Smooth muscle cell (in vitro differentiated cells): ENCODE measurements around the gene PARP8. TPM values are rescaled to one million over a fixed set of nuclear protein-coding genes. Genes with fewer than 3 reads are reported as not detected.

Experiments
- DNase-seq: peaks from one replicate; lab custom pipeline; 2025; ENCODE audit not compliant: unreplicated experiment; lab: John Stamatoyannopoulos, UW
- H2AFZ ChIP-seq: fragments of 200-600 bp; sonication (generic); 2 replicates; pipeline ENCODE4 v1.6.0; 2016; ENCODE audit warnings: antibody characterized with exemption, low read depth, mild to moderate bottlenecking
- H3F3A ChIP-seq: fragments of 200-600 bp; sonication (generic); 2 replicates; pipeline ENCODE4 v1.6.0; 2017; ENCODE audit warnings: antibody characterized with exemption, low read depth
- H3K27ac ChIP-seq: fragments of 200-600 bp; sonication (generic); 2 replicates; pipeline ENCODE4 v1.5.1; 2016; ENCODE audit warnings: low read depth, mild to moderate bottlenecking
- H3K27me3 ChIP-seq: fragments of 200-600 bp; sonication (generic); 2 replicates; pipeline ENCODE4 v1.6.1; 2016; ENCODE audit warnings: low read depth, mild to moderate bottlenecking
- H3K36me3 ChIP-seq: fragments of 200-600 bp; sonication (generic); 2 replicates; pipeline ENCODE4 v1.5.1; 2016; ENCODE audit warnings: low read depth
- H3K4me1 ChIP-seq: fragments of 200-600 bp; sonication (generic); 2 replicates; pipeline ENCODE4 v1.5.1; 2016; ENCODE audit warnings: low read depth
- H3K4me2 ChIP-seq: fragments of 200-600 bp; sonication (generic); 2 replicates; pipeline ENCODE4 v1.6.0; 2016; ENCODE audit warnings: mild to moderate bottlenecking
- H3K4me3 ChIP-seq: fragments of 200-600 bp; sonication (generic); 2 replicates; pipeline ENCODE4 v1.5.1; 2016; ENCODE audit warnings: mild to moderate bottlenecking
- H3K79me2 ChIP-seq: fragments of 200-600 bp; sonication (generic); 2 replicates; pipeline ENCODE4 v1.6.0; 2016; ENCODE audit warnings: low read depth, mild to moderate bottlenecking
- H3K9ac ChIP-seq: fragments of 200-600 bp; sonication (generic); 2 replicates; pipeline ENCODE4 v1.6.0; 2016; ENCODE audit warnings: low read depth
- H3K9me3 ChIP-seq: fragments of 200-600 bp; sonication (generic); replicated peaks from 2 replicates; pipeline ENCODE4 v1.5.1; 2016; ENCODE audit warnings: low read depth
- H4K20me1 ChIP-seq: fragments of 200-600 bp; sonication (generic); 2 replicates; pipeline ENCODE4 v1.6.0; 2016; ENCODE audit warnings: low read depth
- WGBS: methylation state at CpG from one replicate; pipeline ENCODE4 v1.1.7; 2016; ENCODE audit warnings: low lambda C conversion rate; 5-methylcytosine and 5-hydroxymethylcytosine counted together
- polyA plus RNA-seq: library from polyadenylated mRNA; unstranded; fragments of >200 nt; fragmentation: Nextera tagmentation; extraction: Ambion mirVana; gene quantifications from 2 replicates; pipeline ENCODE4 v1.2.1, GENCODE V29; 2016
- total RNA-seq: library from RNA; depleted of rRNA; stranded (reverse); fragments of >200 nt; gene quantifications from 2 replicates; pipeline ENCODE4 v1.2.3, GENCODE V29; 2014
- TF ChIP-seq, protein P1 (sequence below): fragments of 200-600 bp; sonication (generic); IDR thresholded peaks from 2 replicates; pipeline ENCODE4 v1.5.1; 2017; ENCODE audit warnings: borderline replicate concordance, mild to moderate bottlenecking, antibody characterized with exemption; ENCODE audit not compliant: insufficient read depth, poor library complexity, severe bottlenecking

Gene PARP8
- total and polyA plus RNA-seq, 2 experiments from 2014 or later: 13.6 to 36.2 TPM

DNA sequence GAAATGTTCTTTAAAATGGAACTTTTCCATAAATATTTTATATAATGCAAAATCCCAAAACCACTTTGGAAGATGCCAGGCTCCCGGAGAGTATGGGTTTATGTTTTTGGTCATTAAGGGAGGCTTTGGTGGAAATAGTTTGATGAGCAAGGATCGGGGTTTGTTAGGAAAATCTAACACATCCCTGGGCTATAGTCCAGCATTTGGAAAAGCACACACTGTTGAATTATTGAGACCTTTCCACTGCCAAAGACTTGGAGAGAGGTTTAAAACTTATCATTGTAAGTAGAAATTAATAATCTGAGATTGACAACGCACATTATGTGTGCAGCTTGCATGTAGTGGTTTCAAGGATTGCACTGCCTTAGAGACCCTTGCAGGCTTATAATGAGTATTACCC, 156.3 kb downstream of the PARP8 start:
- Histone ChIP-seq H3K4me2 (no peak overlapping the region), H3K79me2 (no peaks in the 10 kb centered on the region), H3K9me3 (no peaks in the 10 kb centered on the region), H3K27ac (no peak overlapping the region), H3K36me3 (peaks cover 13% of the 10 kb centered on the region), H3F3A (no peaks in the 10 kb centered on the region), H3K27me3 (no peaks in the 10 kb centered on the region), H3K4me1 (no peaks in the 10 kb centered on the region), H4K20me1 (no peaks in the 10 kb centered on the region), H3K9ac (no peak overlapping the region), H3K4me3 (no peak overlapping the region), H2AFZ (no peak overlapping the region)
- TF ChIP-seq, protein P1, sequence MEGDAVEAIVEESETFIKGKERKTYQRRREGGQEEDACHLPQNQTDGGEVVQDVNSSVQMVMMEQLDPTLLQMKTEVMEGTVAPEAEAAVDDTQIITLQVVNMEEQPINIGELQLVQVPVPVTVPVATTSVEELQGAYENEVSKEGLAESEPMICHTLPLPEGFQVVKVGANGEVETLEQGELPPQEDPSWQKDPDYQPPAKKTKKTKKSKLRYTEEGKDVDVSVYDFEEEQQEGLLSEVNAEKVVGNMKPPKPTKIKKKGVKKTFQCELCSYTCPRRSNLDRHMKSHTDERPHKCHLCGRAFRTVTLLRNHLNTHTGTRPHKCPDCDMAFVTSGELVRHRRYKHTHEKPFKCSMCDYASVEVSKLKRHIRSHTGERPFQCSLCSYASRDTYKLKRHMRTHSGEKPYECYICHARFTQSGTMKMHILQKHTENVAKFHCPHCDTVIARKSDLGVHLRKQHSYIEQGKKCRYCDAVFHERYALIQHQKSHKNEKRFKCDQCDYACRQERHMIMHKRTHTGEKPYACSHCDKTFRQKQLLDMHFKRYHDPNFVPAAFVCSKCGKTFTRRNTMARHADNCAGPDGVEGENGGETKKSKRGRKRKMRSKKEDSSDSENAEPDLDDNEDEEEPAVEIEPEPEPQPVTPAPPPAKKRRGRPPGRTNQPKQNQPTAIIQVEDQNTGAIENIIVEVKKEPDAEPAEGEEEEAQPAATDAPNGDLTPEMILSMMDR: no peak
- 97% methylated on average over 3 of the region's 3 CpGs for WGBS
- no peak for DNase-seq

DNA sequence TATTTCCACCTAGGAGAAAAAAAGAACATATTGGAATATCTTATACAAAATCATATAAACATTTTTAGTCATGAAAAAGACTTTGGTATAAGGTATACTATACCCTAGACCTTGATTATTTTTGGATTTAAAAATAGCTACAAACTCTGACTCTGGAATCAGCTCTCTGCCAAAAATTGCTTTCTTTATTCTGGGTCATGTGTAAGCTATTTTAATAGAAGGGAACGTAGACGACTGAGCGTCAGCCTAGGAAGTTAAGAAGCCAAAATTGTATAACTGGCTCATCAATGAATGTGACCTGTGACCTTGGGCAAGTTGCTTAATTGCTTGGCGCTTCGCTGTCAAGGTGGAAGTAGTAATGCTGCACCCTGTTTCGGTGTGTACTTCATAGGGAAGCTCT, 157.1 kb downstream of the PARP8 start:
- TF ChIP-seq, protein P1: no peak

DNA sequence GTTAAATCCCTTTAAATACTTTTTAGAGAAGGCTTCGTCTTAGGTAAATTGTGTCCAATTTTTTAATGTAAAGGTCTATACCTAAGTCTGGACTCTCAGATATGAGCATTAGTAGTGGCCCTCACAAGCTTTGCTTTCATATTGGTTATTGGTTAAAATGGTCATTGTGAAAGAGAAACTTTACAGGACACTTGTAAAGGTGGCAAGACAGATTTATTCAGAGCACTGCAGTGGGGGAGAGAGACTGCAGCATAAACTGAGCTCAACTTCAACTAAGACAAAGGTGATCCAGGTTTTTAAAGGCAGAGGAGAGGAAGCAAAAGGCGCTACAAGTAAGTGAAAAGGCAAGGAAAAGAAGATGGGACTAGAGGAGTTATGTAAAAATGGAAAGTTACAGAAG, 157.7 kb downstream of the PARP8 start:
- Histone ChIP-seq H3K9ac (no peak overlapping the region), H3K4me2 (no peak overlapping the region), H3K9me3 (no peaks in the 10 kb centered on the region), H3K4me1 (no peaks in the 10 kb centered on the region), H3K4me3 (no peak overlapping the region), H4K20me1 (no peaks in the 10 kb centered on the region), H3K79me2 (no peaks in the 10 kb centered on the region), H2AFZ (no peak overlapping the region), H3K27me3 (no peaks in the 10 kb centered on the region), H3K36me3 (peaks cover 20% of the 10 kb centered on the region), H3K27ac (no peak overlapping the region), H3F3A (no peaks in the 10 kb centered on the region)
- no peak for DNase-seq
- 93% methylated on average over 2 of the region's 2 CpGs for WGBS
- TF ChIP-seq, protein P1: no peak

More for the DNA sequence above, 157.1 kb downstream of the PARP8 start:
- 97% methylated on average over 6 of the region's 6 CpGs for WGBS
- Histone ChIP-seq H3K4me3 (no peak overlapping the region), H3K9ac (no peak overlapping the region), H3K4me1 (no peaks in the 10 kb centered on the region), H3K27me3 (no peaks in the 10 kb centered on the region), H3K79me2 (no peaks in the 10 kb centered on the region), H3K4me2 (no peak overlapping the region), H3K36me3 (peaks cover 20% of the 10 kb centered on the region), H2AFZ (no peak overlapping the region), H3K27ac (no peak overlapping the region), H4K20me1 (no peaks in the 10 kb centered on the region), H3F3A (no peaks in the 10 kb centered on the region), H3K9me3 (no peaks in the 10 kb centered on the region)
- no peak for DNase-seq

DNA sequence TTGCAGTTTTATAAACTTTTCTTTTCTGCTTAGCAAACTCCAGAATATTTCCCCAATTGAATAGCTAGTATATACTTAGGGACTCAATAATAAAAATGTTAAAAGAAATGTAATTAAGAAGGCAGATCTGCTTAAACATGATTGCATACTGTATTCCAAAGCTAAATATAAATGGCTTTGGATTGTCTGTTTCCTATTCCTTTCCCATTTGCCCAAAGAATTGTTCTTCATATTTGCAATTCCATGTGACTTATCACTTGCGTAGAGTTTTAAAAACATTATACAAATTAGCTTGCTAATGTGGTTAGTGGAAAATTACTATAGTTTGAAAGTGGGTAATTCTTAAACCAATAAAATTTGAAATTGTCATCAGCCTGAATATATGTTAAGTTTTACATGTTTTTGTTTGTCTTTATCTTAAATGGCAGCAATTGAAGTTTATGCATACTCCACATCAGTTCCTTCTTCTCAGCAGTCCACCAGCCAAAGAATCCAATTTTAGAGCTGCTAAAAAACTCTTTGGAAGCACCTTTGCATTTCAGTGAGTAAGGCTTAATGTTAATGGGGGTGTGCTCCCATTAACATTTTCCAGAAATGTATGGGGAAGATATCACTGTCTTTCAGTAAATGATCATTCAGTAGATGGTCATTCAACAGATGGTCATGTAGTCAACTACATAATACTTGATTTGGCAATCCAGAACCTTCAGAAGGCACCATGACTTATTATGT, 161.2 kb downstream of the PARP8 start:
- H3K36me3 ChIP-seq: peaks cover 10% of the 10 kb centered on the region
- 53% methylated on average over 1 of the region's 1 CpG for WGBS
- TF ChIP-seq, protein P1: no peak
- H3K4me1 ChIP-seq: no peaks in the 10 kb centered on the region
- H3K4me2 ChIP-seq: no peak overlapping the region
- no peak overlapping the region for H3K4me3 ChIP-seq
- H4K20me1 ChIP-seq: no peaks in the 10 kb centered on the region
- H2AFZ ChIP-seq: no peak overlapping the region
- H3K9ac ChIP-seq: no peak overlapping the region
- H3K27me3 ChIP-seq: no peaks in the 10 kb centered on the region
- no peak overlapping the region for H3K27ac ChIP-seq
- H3F3A ChIP-seq: no peaks in the 10 kb centered on the region
- no peaks in the 10 kb centered on the region for H3K79me2 ChIP-seq
- H3K9me3 ChIP-seq: no peaks in the 10 kb centered on the region
- no peak for DNase-seq
